Right kidney (tissue), 1 donor: ENCODE measurements around the gene ZNF765.
"Not testable (repeated sequence)": the region's sequence is repeated elsewhere in the genome, so short reads cannot be mapped to it uniquely, and the experiment has no call there.

Experiments
- DNase-seq: peaks from one replicate; pipeline ENCODE4 v3.0.0-alpha.2; 2016

ZNF765 gene

DNA sequence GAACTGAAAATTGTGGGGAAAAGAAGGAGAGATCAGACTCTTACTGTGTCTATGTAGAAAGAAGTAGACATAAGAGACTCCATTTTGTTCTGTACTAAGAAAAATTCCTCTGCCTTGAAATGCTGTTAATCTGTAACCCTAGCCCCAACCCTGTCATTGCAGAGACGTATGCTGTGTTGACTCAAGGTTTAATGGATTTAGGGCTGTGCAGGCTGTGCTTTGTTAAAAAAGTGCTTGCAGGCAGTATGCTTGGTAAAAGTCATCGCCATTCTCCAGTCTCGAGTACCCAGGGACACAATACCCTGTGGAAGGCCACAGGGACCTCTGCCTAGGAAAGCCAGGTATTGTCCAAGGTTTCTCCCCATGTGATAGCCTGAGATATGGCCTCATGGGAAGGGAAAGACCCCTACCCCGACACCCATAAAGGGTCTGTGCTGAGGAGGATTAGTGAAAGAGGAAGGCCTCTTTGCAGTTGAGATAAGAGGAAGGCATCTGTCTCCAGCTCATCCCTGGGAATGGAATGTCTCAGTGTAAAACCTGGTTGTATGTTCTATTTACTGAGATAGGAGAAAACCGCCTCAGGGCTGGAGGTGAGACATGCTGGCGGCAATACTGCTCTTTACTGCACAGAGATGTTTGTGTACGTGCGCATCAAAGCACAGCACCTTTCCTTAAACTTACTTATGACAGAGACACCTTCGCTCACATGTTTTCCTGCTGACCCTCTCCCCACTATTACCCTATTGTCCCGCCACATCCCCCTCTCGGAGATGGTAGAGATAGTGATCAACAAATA lies 25.8 kb downstream of the ZNF765 start:
- DNase-seq, result not testable (repeated sequence)

DNA sequence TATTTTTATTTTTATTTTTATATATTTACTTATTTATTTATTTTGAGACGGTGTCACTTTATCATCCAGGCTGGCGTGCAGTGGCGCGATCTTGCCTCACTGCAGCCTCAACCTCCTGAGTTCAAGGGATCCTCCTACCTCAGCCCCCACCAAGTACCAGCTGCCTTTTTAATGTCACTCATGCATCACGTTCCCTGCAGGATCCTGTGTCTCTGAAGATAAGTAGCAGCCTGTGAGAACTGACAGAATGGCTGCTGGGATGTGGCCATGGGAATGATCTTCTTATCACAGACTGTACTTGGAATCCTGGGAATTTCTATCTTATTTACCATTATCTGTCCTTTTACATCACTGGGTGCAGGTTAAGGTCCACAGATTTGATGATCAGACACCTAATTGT lies 27.6 kb downstream of the ZNF765 start:
- no peak for DNase-seq

DNA sequence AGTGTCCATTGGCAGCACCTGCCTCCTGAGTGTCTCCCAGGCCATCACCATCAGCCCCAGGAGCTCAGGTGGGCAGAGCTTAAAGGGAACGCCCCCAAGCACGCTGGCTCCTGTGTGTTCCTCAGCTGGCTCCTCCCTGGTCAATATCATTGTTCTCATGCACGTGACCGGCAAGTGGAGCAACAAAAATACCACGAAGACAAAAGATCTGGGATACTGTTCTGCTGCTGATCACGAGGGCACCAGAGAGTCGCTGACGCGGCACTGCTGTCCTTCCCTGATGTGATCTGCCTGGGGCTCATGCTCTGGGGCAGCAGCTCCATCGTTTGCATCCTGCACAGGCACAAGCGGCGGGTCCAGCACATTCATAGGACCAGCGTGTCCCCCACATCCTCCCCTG lies 28.1 kb downstream of the ZNF765 start:
- not testable (repeated sequence) for DNase-seq

DNA sequence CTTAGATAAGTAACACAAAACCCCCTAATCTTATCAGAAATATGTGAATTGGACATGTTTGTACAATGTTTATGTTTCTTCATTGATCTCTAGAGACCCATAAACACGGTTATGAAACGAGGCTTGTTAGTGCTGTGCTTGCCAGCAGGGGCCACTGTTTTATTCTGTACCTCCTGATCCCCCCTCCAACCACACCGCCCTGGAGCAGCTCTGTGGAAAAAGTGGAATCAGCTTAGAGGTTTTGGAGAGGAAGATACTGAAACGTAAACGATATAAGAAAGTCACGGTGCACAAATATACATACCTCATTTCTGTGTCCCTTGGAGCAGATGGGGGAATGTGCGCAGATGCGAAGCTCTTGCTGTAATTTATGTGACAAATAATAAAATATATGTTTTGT lies 28.7 kb downstream of the ZNF765 start:
- DNase-seq, result peak; percentile 26

DNA sequence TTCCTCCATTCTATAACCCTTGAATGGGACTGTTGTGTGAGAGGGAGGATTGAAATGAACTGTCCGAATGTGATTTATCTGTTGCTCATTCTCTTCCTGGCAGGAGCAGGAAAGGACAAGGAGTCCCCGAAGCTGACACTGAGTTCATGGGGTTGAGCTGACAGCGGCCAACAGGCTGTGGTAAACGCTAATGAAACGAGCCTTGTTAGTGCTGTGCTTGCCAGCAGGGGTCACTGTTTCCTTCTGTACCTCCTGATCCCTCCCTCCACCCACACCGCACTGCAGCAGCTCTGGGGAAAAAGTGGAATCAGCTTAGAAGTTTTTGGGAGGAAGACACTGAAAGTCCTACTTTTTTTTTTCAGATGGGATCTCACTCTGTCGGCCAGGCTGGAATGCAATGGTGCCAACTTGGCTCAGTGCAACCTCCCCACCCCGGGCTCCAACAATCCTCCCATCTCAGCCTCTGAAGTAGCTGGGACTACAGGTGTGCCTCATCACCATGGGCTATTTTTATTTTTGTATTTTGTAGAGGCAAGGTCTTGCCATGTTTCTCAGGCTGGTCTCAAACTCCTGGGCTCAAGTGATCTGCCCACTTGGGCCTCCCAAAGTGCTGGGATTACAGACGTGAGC lies 30.1 kb downstream of the ZNF765 start:
- peak; percentile 60 for DNase-seq

DNA sequence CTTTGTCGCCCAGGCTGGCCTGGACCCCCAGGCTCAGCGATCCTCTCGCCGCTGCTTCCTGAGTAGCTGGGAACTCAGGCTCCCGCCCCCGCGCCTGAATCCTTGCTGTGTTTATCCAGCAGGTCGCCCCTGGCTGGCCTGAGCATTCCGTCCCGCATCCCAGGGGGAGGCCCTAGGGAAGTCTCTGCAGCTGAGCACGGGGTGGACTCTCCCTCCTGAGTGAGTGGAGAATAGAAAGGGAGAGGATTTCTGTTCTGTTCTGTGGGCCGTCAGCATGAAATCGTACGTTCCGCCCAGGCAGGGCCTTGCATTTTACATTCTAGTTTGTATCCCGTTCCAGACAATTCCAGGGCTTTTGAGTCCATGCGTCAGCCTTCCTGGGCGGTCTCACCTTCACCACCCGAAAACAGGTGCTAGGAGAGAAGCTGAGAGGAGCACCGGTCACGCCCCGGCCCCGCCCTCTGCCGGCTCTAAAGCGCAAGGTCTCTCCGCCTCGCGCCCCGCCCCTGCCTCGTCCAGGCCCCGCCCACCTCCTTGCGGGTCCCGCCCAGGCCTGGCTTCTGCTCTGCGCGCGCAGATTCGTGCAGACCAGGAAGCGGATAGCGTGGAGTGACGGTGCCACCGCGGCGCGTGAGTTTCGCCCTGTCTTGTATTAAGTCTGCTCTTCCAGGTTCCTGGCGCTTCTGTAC lies 36.6 kb downstream of the ZNF765 start, which contains the start of gene ZNF761:
ZNF761 (plus strand) TSS at position 586 of the 689 bp plus-strand sequence. CDS start 15,285 bp downstream, outside the sequence.
- peak; percentile 89 for DNase-seq

DNA sequence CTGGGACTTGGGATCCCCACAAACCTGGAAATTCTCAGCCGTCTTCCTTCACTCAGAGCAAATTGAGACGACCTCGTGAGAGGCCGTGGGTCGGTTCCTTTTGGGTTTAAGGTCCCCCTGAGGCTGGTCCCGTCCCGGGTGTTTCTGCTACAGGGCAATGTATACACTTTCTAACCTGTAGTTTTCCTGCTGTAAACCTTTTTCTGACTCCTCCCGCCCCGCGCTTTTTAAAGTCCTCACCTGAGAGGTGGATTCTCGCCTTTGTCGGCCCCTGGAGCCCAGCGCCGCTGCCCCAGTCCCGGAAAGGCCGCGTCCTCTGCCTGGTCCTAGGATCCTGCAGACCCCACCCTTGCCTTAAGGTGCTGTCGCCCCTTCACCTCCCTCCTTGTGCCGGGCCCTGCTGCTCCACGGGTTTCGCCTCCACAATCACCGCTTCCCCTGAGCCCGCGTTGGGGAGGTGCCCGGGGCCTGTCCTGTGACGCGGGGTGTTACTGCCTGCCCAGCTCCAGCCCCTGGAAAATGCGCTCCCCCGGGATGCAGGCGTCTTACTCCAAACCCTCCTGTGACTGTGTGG lies 37.2 kb downstream of the ZNF765 start:
- no peak for DNase-seq

DNA sequence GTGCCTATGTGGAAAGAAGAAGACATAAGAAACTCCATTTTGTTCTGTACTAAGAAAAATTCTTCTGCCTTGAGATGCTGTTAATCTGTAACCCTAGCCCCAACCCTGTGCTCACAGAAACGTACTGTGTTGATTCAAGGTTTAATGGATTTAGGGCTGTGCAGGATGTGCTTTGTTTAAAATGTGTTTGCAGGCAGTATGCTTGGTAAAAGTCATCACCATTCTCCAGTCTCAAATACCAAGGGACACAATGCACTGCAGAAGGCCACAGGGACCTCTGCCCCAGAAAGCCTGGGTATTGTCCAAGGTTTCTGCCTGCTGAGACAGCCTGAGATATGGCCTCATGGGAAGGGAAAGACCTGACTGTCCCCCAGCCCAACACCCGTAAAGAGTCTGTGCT lies 48.9 kb downstream of the ZNF765 start:
- DNase-seq, result not testable (repeated sequence)

DNA sequence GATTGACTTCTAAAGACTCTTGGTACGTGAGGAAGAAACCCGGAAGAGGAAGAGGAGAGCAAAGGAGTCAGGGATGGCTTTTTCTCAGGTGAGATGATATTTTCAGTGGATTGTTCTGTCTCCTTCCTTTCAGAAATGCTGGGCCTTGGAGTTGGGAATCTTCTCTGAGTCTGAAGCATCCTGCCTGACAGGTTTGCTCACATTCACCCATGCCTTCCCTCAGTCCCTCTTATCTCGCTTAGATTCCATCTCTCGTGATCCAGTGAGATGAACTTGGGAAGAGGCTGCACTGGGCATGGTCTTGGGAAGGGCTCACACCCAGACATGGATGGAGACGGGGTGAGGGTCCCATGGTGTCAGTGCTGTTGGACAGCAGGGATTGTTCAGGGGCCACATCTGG lies 52.2 kb downstream of the ZNF765 start:
- not testable (repeated sequence) for DNase-seq

DNA sequence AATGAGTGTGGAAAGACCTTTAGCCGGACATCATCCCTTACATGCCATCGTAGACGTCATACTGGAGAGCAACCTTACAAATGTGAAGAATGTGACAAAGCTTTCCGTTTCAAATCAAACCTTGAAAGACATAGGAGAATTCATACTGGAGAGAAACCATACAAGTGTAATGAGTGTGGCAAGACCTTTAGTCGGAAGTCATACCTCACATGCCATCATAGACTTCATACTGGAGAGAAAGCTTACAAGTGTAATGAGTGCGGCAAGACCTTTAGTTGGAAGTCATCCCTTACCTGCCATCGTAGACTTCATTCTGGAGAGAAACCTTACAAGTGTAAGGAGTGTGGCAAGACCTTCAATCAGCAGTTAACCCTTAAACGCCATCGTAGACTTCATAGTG lies 60.9 kb downstream of the ZNF765 start:
- DNase-seq, result no peak

DNA sequence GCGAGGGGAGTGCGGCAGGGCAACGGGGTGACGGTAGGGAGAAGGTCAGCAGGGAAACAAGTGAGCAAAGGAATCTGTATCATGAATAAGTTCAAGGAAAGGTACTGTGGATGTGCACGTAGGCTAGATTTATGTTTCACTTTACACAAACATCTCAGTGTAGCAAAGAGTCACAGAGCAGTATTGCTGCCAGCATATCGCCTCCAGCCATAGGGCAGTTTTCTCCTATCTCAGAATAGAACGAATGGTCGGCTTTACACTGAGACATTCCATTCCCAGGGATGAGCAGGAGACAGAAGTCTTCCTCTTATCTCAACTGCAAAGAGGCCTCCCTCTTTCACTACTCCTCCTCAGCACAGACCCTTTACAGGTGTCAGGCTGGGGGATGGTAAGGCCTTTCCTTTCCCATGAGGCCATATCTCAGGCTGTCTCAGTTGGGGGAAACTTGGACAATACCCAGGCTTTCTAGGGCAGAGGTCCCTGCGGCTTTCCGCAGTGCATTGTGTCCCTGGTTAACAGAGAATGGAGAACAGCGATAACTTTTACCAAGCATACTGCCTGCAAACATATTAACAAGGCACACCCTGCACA lies 65.3 kb downstream of the ZNF765 start:
- not testable (repeated sequence) for DNase-seq

DNA sequence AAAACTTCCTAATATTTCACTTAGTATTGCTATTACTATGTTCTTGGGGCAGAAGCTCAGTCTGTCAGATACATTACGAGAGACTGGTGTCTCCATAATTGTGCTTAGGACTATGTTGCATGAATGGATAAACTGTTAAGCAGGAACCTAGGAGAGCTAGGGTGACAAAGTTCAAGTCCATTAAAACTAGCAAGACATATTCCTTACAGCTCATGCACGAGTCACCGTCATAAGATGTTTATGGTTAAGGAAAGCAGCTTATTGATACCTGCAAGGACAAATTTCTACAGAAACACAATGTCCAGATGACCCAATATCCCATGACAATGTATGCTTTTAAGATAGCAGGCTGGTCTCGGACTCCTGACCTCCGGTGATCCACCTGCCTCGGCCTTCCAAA lies 66.9 kb downstream of the ZNF765 start:
- DNase-seq, result no peak

DNA sequence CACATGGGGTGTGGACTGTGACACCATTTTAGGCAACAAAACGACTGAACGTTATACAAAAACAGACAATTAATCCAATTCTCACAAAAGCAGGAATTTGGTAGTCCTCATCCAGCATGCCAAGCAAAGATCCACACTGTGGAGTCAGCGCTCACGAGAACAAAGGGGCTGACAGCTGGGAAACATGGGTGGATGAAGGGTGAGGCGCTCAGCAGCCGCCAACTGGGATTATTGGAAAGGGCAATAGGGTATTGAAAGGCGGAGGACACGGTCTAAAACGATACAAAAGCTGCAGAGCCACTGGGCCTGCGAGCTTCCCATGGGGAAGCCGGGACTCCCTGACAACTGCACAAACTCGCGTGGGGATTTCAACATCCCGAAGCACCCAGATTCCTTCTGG lies 67.9 kb downstream of the ZNF765 start:
- DNase-seq, result no peak

DNA sequence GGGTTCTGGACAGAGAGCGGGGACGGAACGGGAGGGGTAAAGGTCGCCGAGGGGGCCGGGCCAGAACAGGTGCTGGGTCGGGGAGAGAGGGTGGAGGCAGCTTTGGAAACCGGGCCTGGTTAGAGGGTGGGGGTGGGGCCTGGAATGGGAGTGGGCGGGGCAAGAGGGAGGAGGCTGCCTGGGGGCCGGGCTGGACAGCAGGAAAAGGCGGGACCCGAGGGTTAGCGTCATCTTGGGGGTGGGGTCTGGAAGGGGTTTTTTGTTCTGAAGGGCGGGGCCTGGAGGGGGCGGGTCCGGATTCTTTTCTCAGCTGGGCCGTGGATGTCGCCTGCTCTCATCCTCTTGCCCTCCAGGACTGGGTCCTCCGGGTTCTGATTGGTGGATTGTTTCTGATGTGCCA lies 68.3 kb downstream of the ZNF765 start:
- no peak for DNase-seq

DNA sequence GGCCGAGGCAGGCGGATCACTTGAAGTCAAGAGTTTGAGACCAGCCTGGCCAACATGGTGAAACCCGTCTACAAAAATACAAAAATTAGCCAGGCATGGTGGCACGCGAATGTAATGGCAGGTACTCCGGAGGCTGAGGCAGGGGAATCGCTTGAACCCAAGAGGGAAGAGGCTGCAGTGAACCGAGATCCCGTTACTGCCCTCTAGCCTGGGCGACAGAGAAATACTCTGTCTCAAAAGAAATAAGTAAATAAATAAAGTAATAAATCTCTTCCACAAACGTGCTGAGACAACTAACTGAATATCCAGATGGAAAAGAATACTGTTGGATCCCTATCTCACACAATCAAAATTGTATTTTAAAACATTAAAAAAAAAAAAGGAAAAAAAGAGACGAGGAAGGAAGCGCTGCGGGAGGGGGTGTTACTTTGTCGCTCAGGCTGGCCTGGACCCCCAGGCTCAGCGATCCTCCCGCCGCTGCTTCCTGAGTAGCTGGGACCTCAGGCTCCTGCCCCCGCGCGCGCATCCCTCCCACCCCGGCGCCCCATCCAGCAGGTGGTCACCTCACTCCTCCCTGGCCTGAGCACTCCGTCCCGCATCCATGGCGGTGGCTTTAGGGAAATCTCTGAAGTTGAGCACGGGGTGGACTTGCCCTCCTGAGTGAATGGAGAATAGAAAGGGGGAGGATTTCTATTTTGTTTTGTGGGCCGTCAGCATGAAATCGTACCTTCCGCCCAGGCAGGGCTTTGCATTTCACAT lies 72.0 kb downstream of the ZNF765 start:
- peak; percentile 83 for DNase-seq

DNA sequence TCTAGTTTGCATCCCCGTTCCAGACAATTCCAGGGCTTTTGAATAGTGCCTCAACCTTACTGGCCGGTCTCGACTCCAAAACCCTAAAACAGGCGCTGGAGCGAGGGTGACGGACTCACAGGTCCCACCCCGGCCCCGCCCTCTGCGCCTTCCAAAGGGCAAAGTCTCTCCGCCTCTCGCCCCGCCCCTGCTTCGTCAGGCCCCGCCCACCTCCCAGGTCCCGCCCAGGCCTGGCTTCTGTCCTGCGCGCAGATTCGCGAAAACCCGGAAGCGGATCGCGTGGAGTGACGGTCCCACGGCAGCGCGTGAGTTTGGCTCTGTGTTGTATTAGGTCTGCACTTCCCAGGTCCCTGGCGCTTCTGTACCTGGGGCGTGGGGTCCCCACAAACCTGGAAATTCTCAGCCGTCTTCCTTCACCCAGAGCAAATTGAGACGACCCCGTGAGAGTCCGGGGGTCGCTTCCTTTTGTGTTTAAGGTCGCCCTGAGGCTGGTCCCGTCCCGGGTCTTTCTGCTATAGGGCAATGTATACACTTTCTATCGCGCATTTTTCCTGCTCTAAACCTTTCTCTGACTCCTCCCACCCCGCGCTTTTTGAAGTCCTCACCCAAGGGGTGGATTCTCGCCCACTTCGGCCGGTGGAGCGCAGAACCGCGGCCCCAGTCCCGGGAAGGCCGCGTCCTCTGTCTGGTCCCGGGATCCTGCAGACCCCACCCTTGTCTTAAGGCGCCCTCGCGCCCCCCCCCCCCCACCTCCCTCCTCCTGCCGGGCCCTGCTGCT lies 72.7 kb downstream of the ZNF765 start, which contains the start of gene ZNF813:
ZNF813 (plus strand) TSS at position 249 of the 778 bp plus-strand sequence. CDS start 16,090 bp downstream, outside the sequence.
- DNase-seq, result peak; percentile 88

DNA sequence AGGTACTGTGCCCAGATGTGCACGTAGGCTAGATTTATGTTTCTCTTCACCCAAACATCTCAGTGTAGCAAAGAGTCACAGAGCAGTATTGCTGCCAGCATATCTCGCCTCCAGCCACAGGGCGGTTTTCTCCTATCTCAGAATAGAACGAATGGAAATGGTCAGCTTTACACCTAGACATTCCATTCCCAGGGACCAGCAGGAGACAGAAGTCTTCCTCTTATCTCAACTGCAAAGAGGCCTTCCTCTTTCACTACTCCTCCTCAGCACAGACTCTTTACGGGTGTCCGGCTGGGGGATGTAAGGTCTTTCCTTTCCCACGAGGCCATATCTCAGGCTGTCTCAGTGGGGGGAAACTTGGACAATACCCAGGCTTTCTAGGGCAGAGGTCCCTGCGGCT lies 73.7 kb downstream of the ZNF765 start:
- DNase-seq, result not testable (repeated sequence)

DNA sequence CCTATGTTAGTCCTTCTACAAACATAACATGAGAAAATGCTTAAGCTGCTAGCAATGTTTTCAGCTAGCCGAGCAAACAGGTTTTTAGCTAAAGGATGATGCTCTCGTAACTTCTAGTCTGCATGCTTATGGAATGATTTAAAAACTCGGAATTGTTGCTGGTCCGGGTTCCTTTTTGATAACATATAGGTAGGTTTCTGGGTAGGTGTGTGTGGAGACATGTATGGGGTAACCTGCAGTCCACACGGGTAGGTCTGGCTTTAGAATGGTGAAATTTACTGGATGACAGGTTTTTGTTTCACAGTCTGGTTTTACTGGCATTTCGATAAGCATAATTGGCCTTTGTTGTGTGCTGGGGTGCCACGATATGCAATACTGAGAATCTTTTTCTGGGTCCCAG lies 77.0 kb downstream of the ZNF765 start:
- DNase-seq, result no peak

DNA sequence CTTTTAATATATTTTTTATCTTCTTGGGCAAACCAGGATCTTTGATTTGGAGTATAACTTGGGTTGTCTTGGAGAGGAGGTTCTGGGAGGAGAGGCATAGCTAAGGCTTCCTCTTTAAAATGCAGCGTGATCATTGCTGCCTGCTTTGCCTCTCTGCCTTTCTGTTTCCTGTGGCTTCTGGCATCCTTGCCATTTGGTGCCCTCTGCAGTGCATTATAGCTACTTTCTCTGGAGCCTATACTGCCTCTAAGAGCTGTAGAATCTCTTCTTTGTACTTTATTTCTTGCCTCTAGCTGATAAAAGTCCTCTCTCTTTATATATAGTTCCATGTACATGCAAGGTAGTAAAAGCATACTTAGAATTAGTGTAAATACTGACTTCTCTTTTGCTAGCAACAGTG lies 79.9 kb downstream of the ZNF765 start:
- DNase-seq, result not testable (repeated sequence)

DNA sequence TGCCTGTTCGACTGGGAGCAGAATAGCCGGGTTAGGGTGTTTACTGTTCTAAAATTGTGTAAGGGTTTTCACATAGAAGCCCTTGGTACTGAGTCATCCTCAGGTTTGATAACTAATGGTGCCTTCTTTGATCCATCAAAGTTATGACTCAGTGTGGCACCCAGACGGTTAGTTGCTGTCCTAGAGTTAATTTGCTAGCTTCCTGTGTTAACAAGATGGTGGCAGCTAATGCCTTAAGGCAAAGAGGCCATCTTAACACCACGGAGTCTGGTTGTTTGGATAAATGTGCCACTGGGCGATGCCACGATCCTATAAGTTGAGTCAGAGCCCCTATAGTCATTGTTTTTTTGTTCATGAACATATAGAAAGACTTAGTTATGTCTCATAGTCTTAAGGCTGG lies 80.5 kb downstream of the ZNF765 start:
- DNase-seq, result not testable (repeated sequence)
